Measurements from ENCODE around the gene UPB1. TPM values are rescaled to one million over a fixed set of nuclear protein-coding genes. Genes with fewer than 3 reads are reported as not detected.

The UPB1 gene
- total RNA-seq, 1 donor from 2014 or later: 0.24 TPM

DNA sequence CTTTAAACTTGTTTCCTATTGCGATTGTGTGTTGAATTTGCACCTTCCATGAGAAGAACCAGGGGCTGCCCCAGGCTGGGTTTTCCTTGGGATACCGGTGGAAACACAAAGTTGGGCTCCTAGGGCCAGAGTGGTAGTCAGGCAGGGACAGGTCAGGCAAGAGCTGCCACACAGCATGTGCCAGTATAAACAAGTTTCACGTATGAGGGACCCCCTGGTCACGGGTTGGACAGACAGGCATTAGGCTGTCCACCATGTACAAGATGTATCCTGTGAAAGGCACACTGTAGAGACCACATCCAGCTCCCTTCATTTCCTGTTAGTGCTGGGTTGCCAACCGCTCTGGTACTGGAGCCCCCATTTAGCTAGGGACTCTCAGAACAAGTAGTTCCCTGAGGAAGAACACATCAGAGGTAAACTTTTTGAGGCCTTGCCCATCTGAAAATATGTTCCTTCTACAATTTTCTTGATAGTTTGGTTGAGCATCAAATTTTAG, 8.8 kb downstream of the UPB1 start:
- no peaks in the 10 kb centered on the region for H3K36me3 Mint-ChIP-seq
- no peak for TF ChIP-seq CTCF (conservative IDR thresholded peaks at IDR 0.05)
- H3K27me3 Mint-ChIP-seq: peaks cover 36% of the 10 kb centered on the region
- H3K4me3 Mint-ChIP-seq: no peak overlapping the region
- peaks cover 32% of the 10 kb centered on the region for H3K4me1 Mint-ChIP-seq (ENCODE audit: unreplicated experiment)
- no peaks in the 10 kb centered on the region for H3K9me3 Mint-ChIP-seq
- H3K27ac Mint-ChIP-seq: no peak overlapping the region
- no peak for DNase-seq (ENCODE audit: extremely low spot score, unreplicated experiment)

GRCh38 chr22:24504540-24504939, 9.4 kb downstream of the UPB1 start:
- no peak overlapping the region for H3K27ac Mint-ChIP-seq
- DNase-seq (ENCODE audit: extremely low spot score, unreplicated experiment): no peak

DNA sequence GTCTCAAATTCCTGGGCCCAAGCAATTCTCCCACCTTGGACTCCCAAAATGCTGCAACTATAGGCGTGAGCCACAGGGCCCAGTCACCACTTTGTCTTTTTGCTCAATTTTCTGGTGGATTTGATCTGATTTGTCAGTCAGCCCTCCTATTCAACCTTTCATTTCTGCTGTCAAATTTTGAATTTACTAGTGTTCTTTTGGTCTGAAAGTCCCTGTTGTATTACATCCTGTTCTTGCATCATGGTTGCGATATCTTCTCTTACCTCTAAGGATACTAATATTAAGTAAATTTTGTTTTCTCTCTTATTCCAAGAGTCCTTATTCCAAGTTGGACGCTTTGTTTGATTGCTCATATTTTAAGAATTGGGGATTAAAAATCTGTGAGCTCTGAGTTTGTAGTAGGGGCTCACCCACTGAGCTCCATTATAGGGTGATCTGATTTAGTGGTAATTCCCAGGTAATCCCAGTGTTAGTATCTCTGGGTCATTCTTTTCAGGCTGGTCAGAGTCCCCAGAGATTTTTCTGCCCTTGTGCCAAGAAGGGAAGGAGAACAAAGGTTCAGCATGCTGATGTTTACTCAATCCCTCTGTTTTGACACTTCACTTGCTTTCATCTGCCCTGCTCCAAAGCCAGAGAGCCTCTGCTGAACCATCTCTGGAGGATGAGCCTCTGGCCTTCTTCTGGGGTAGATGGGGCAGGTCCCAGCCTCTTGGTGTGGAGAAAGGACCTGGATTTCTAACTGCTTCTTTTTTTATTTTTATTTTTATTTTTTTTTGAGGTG, 10.0 kb downstream of the UPB1 start:
- Mint-ChIP-seq H3K9me3 (no peaks in the 10 kb centered on the region), H3K27ac (no peak overlapping the region), H3K27me3 (peaks cover 36% of the 10 kb centered on the region), H3K4me3 (no peak overlapping the region), H3K36me3 (no peaks in the 10 kb centered on the region), H3K4me1 (ENCODE audit: unreplicated experiment) (peaks cover 28% of the 10 kb centered on the region)
- DNase-seq (ENCODE audit: extremely low spot score, unreplicated experiment): no peak
- TF ChIP-seq CTCF (conservative IDR thresholded peaks at IDR 0.05): no peak

More at GRCh38 chr22:24504540-24504939, 9.4 kb downstream of the UPB1 start:
- H3K4me1 Mint-ChIP-seq (ENCODE audit: unreplicated experiment): peaks cover 29% of the 10 kb centered on the region
- H3K9me3 Mint-ChIP-seq: no peaks in the 10 kb centered on the region
- no peak for TF ChIP-seq CTCF (conservative IDR thresholded peaks at IDR 0.05)
- no peak overlapping the region for H3K4me3 Mint-ChIP-seq
- H3K27me3 Mint-ChIP-seq: peaks cover 38% of the 10 kb centered on the region
- no peaks in the 10 kb centered on the region for H3K36me3 Mint-ChIP-seq

GRCh38 chr22:24506802-24507438, 11.8 kb downstream of the UPB1 start:
- Mint-ChIP-seq H3K4me3 (peak overlapping the region; percentile 12), H3K36me3 (no peaks in the 10 kb centered on the region), H3K9me3 (no peaks in the 10 kb centered on the region), H3K27ac (peak overlapping the region; percentile 74), H3K27me3 (peaks cover 26% of the 10 kb centered on the region), H3K4me1 (ENCODE audit: unreplicated experiment) (peaks cover 32% of the 10 kb centered on the region)
- no peak for DNase-seq (ENCODE audit: extremely low spot score, unreplicated experiment)
- no peak for TF ChIP-seq CTCF (conservative IDR thresholded peaks at IDR 0.05)

DNA sequence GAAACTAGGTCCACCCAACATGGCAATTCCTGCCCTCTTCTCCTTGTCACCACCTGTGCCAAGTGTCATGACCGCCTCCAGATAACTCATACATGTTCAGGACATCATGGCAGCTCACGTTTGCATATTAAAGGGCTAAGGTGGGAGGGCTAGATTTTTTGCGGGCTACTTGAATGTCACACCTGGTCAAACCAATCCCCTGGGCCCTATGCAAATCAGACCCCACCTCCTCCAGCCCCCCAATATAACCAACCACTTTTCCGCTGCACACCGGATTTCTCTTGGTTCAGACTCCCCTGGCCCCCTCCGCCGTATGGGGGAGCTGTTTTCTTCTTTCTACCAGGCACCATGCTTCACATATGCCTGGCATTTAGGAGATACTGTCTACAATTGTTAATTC, 12.6 kb downstream of the UPB1 start:
- Mint-ChIP-seq H3K9me3 (no peaks in the 10 kb centered on the region), H3K4me1 (ENCODE audit: unreplicated experiment) (peaks cover 30% of the 10 kb centered on the region), H3K27ac (no peak overlapping the region), H3K27me3 (peaks cover 31% of the 10 kb centered on the region), H3K4me3 (no peak overlapping the region), H3K36me3 (no peaks in the 10 kb centered on the region)
- DNase-seq (ENCODE audit: extremely low spot score, unreplicated experiment): no peak
- TF ChIP-seq CTCF (conservative IDR thresholded peaks at IDR 0.05): no peak

Measured in type B pancreatic cell (in vitro differentiated cells).